Head of caudate nucleus (tissue), 42 donors: ENCODE results near the gene BATF3.
"Not testable (repeated sequence)": the region's sequence is repeated elsewhere in the genome, so short reads cannot be mapped to it uniquely, and the experiment has no call there.

ENCODE experiments used
- DNase-seq, 42 donors: peaks; one replicate each; pipeline versions ENCODE4 v3.0.0 to v3.0.0-alpha.2; 2020 to 2021; ENCODE audit warnings: mixed read lengths in 7 of 42
- intact Hi-C: fragments of 100-400 bp; cut with DNase I; formaldehyde crosslinking; loops from one replicate; pipeline ENCODE4 v1.15.0; 2022

Gene BATF3

GRCh38 chr1:212646588-212646987, 53.1 kb downstream of the BATF3 start:
- intact Hi-C loops: no loop called here
- peak in 3 of 42 donors; percentile 18 to 30 (median 23) for DNase-seq

GRCh38 chr1:212645546-212646543, 53.8 kb downstream of the BATF3 start:
- intact Hi-C loops: no loop called here
- peak in 1 of 42 donors; percentile 4 for DNase-seq

- peak in 1 of 42 donors; percentile 9 for DNase-seq
- intact Hi-C loops: no loop called here
Observed at GRCh38 chr1:212644866-212645545, 54.6 kb downstream of the BATF3 start.

- intact Hi-C loops: no loop called here
- peak in 1 of 42 donors; percentile 10 for DNase-seq
Observed at GRCh38 chr1:212643877-212644276, 55.8 kb downstream of the BATF3 start.

GRCh38 chr1:212641956-212642355, 57.7 kb downstream of the BATF3 start:
- intact Hi-C loops: no loop called here
- DNase-seq: no peak

- intact Hi-C loops: no loop called here
- peak in 1 of 42 donors; percentile 1 for DNase-seq
Observed at GRCh38 chr1:212640223-212640878, 59.3 kb downstream of the BATF3 start.

GRCh38 chr1:212639524-212639923, 60.1 kb downstream of the BATF3 start:
- DNase-seq: peak in 1 of 42 donors; percentile 22
- intact Hi-C loops: not testable (repeated sequence)

- intact Hi-C loops: no loop called here
- peak in 1 of 42 donors; percentile 25 for DNase-seq
Observed at GRCh38 chr1:212638492-212639151, 61.0 kb downstream of the BATF3 start.

- DNase-seq: peak in 36 of 42 donors; percentile 15 to 90 (median 56)
- intact Hi-C loops: no loop called here
Observed at GRCh38 chr1:212637902-212638301, 61.7 kb downstream of the BATF3 start.
